HepG2 (cell line): ENCODE results near the gene THADA. TPM values are rescaled to one million over a fixed set of nuclear protein-coding genes. Genes with fewer than 3 reads are reported as not detected.

ENCODE experiments used
- ATAC-seq: fragments of 200-7000 bp; cut with Tn5 transposase; 3 replicates; pipeline ENCODE4 v1.9.1; 2020; ENCODE audit warnings: mild to moderate bottlenecking, moderate library complexity
- BruUV-seq: library from RNA; stranded (reverse); fragments of 400-500 nt; replicated peaks from 2 replicates; lab custom pipeline; 2021; lab: Mats Ljungman, UMichigan
- CTCF ChIA-PET: fragments of 300-600 bp; formaldehyde crosslinking; extraction: SDS; loops from one replicate; lab custom pipeline; 2021; ENCODE audit warnings: low total read pairs, inconsistent platforms, low intra/inter-chr PET ratio; lab: Yijun Ruan, JAX
- POLR2A ChIA-PET: fragments of 350-600 bp; sonication (Branson Sonifier 250); formaldehyde crosslinking; loops from one replicate; lab custom pipeline; 2020; ENCODE audit warnings: antibody characterized with exemption, inconsistent platforms; lab: Yijun Ruan, JAX
- DNase-seq: peaks from one replicate; pipeline ENCODE4 v3.0.0-alpha.2; 2015; ENCODE audit warnings: low spot score
- FAIRE-seq: peaks from 3 replicates; lab custom pipeline; 2011; peaks lifted over from hg19 to GRCh38; lab: Jason Lieb, UNC
- H2AFZ ChIP-seq: one replicate; pipeline ENCODE4 v1.6.1; 2011; ENCODE audit warnings: low read length, inconsistent platforms
- H3K27ac ChIP-seq: fragments of 300-600 bp; 3 replicates; pipeline ENCODE4 v1.8.0; 2011; ENCODE audit warnings: mixed run types, mild to moderate bottlenecking, mixed read lengths, low read length, inconsistent platforms; ENCODE audit not compliant: insufficient read depth; ENCODE audit errors: extremely low read length
- H3K27me3 ChIP-seq, 2 experiments: fragments of 200-600 bp in 1 of 2; 2 replicates in 1 of 2; 3 replicates in 1 of 2; pipeline versions ENCODE4 v1.6.0 to v1.8.0; 2011; ENCODE audit warnings: low read length in 2 of 2, mild to moderate bottlenecking in 2 of 2, moderate library complexity in 2 of 2, inconsistent platforms in 1 of 2; ENCODE audit not compliant: insufficient read depth in 2 of 2, control insufficient read depth in 1 of 2
- H3K36me3 ChIP-seq, 2 experiments: fragments of 200-600 bp in 1 of 2; replicated peaks in 1 of 2; 2 replicates in 1 of 2; 3 replicates in 1 of 2; pipeline versions ENCODE4 v1.5.1 to v1.8.0; 2011; ENCODE audit warnings: low read length in 2 of 2, inconsistent platforms in 1 of 2; ENCODE audit not compliant: insufficient read depth in 2 of 2, control insufficient read depth in 1 of 2
- H3K4me1 ChIP-seq: 2 replicates; pipeline ENCODE4 v1.5.1; 2012; ENCODE audit warnings: low read length, inconsistent platforms; ENCODE audit not compliant: insufficient read depth
- H3K4me2 ChIP-seq: 2 replicates; pipeline ENCODE4 v1.6.0; 2011; ENCODE audit warnings: low read depth, low read length, inconsistent platforms
- H3K4me3 ChIP-seq, 3 experiments: fragments of 200-600 bp in 1 of 3; sonication (generic), shearing (Covaris generic) in 1 of 3; replicated peaks in 1 of 3; 2 replicates each; pipeline ENCODE4 v1.5.1; 2011 to 2016; ENCODE audit warnings: low read length in 3 of 3, inconsistent platforms in 2 of 3, low read depth in 2 of 3, mild to moderate bottlenecking in 2 of 3, control low read depth in 1 of 3, mixed read lengths in 1 of 3; ENCODE audit not compliant: insufficient read depth in 1 of 3
- H3K79me2 ChIP-seq: one replicate; pipeline ENCODE4 v1.6.1; 2011; ENCODE audit warnings: low read length, inconsistent platforms; ENCODE audit not compliant: insufficient read depth
- H3K9ac ChIP-seq: 2 replicates; pipeline ENCODE4 v1.6.0; 2011; ENCODE audit warnings: mild to moderate bottlenecking, low read depth, low read length, inconsistent platforms; ENCODE audit not compliant: insufficient read depth
- H3K9me3 ChIP-seq: 2 replicates; pipeline ENCODE4 v1.5.1; 2012; ENCODE audit warnings: mild to moderate bottlenecking, low read length
- H4K20me1 ChIP-seq: 2 replicates; pipeline ENCODE4 v1.6.0; 2011; ENCODE audit warnings: inconsistent platforms, mild to moderate bottlenecking, low read length, moderate library complexity; ENCODE audit not compliant: insufficient read depth
- ELF1 ChIP-seq: sonication (generic); formaldehyde crosslinking; IDR thresholded peaks from 2 replicates; pipeline ENCODE4 v1.4.0; 2020; ENCODE audit warnings: missing genetic modification reagents
- HDAC2 ChIP-seq: sonication (generic); formaldehyde crosslinking; IDR thresholded peaks from 2 replicates; pipeline ENCODE4 v1.4.0; 2020; ENCODE audit warnings: missing genetic modification reagents
- ZNF484 ChIP-seq: sonication (generic); formaldehyde crosslinking; IDR thresholded peaks from 2 replicates; pipeline ENCODE4 v1.5.1; 2020; ENCODE audit warnings: mild to moderate bottlenecking, low read depth, missing genetic modification reagents, borderline replicate concordance
- ZNF614 ChIP-seq: IDR thresholded peaks from 2 replicates; pipeline ENCODE4 v1.6.1; 2018; ENCODE audit warnings: missing biosample characterization, missing genetic modification reagents, inconsistent platforms, borderline replicate concordance
- ZNF839 ChIP-seq: sonication (generic); formaldehyde crosslinking; IDR thresholded peaks from 2 replicates; pipeline ENCODE4 v1.4.0; 2020; ENCODE audit warnings: missing genetic modification reagents, mild to moderate bottlenecking, borderline replicate concordance
- in situ Hi-C: cut with HindIII; loops from 2 replicates; pipeline ENCODE4 v1.10.0; 2017; ENCODE audit warnings: low pct_unique_long_range_greater_than_20kb; ENCODE audit not compliant: extremely low pct_ligation_motif_present
- intact Hi-C: fragments of 100-400 bp; cut with micrococcal nuclease; formaldehyde crosslinking; loops from one replicate; pipeline ENCODE4 v1.10.0; 2022; ENCODE audit not compliant: unreplicated experiment
- polyA plus RNA-seq, 8 experiments: library from polyadenylated mRNA; depleted of rRNA in 3 of 8; stranded (reverse) in 7 of 8; unstranded in 1 of 8; fragments of >200 nt; fragmentation: Illumina TruSeq in 4 of 8; extraction: Trizol in 4 of 8; gene quantifications; 2 replicates each; pipeline versions ENCODE4 v1.2.1 to v1.2.3, GENCODE V29; 2011 to 2016; ENCODE audit warnings: low read depth in 4 of 8, missing spikeins in 1 of 8, mixed read lengths in 1 of 8; ENCODE audit not compliant: insufficient read depth in 1 of 8
- total RNA-seq, 5 experiments: library from RNA; depleted of rRNA; stranded (reverse); fragments of >200 nt; fragmentation: Illumina TruSeq; extraction: Trizol; gene quantifications; 2 replicates each; pipeline ENCODE4 v1.2.3, GENCODE V29; 2016; ENCODE audit warnings: low read depth in 1 of 5
- TF ChIP-seq, protein P1 (sequence below): sonication (generic); formaldehyde crosslinking; IDR thresholded peaks from 2 replicates; pipeline ENCODE4 v1.4.0; 2020; ENCODE audit warnings: missing genetic modification reagents, mild to moderate bottlenecking, borderline replicate concordance

THADA gene
- total and polyA plus RNA-seq, 2 of the 13 experiments (the other 11 are each of a cell fraction or from before 2014, with no cell fraction given), result 12.7 to 21.7 TPM

DNA sequence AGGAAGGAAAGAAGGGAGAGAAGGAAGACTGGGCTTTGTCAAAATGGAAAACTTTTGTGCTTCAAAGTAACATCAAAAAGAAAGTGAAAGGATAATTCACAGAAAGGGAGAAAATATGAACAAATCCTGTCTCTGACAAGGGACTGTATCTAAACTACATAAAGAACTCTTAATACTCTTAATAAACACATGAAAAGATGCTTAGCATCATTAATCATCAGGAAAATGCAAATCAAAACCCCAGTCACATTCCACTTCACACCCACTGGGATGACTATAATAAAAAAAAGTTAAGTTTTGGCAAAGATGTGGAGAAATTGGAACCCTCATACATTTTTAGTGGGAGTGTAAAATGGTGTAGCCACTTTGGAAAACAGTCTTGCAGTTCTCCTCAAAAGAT is 357.7 kb downstream of the THADA start:
- ATAC-seq (no peak), DNase-seq (no peak), FAIRE-seq (peak; percentile 18)
- Histone ChIP-seq H3K9me3 (no peaks in the 10 kb centered on the region), H3K4me3 (no peak overlapping the region), H3K4me2 (no peak overlapping the region), H3K4me1 (no peaks in the 10 kb centered on the region), H2AFZ (no peak overlapping the region), H3K27me3 (no peaks in the 10 kb centered on the region), H4K20me1 (no peaks in the 10 kb centered on the region), H3K9ac (no peak overlapping the region), H3K79me2 (no peaks in the 10 kb centered on the region), H3K27ac (no peak overlapping the region), H3K36me3 (peaks cover 0 to 6% of the 10 kb centered on the region in 2 experiments; a peak in 1 of 5 replicates)
- intact Hi-C loops (no loop called here), in situ Hi-C loops (no loop called here)
- ChIA-PET POLR2A (no interaction called here), CTCF (no interaction called here)
- TF ChIP-seq, protein P1, sequence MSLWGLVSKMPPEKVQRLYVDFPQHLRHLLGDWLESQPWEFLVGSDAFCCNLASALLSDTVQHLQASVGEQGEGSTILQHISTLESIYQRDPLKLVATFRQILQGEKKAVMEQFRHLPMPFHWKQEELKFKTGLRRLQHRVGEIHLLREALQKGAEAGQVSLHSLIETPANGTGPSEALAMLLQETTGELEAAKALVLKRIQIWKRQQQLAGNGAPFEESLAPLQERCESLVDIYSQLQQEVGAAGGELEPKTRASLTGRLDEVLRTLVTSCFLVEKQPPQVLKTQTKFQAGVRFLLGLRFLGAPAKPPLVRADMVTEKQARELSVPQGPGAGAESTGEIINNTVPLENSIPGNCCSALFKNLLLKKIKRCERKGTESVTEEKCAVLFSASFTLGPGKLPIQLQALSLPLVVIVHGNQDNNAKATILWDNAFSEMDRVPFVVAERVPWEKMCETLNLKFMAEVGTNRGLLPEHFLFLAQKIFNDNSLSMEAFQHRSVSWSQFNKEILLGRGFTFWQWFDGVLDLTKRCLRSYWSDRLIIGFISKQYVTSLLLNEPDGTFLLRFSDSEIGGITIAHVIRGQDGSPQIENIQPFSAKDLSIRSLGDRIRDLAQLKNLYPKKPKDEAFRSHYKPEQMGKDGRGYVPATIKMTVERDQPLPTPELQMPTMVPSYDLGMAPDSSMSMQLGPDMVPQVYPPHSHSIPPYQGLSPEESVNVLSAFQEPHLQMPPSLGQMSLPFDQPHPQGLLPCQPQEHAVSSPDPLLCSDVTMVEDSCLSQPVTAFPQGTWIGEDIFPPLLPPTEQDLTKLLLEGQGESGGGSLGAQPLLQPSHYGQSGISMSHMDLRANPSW (CRISPR knock-in tag), result no peak
- TF ChIP-seq HDAC2 (CRISPR knock-in tag), result no peak
- no peak for TF ChIP-seq ZNF839 (CRISPR knock-in tag)
- no peak for TF ChIP-seq ZNF614 (CRISPR knock-in tag)
- no peak for TF ChIP-seq ELF1 (CRISPR knock-in tag)
- TF ChIP-seq ZNF484, result no peak
- no TSS peak for BruUV-seq
